Nasal cavity respiratory epithelium epithelial cell of viscerocranial mucosa (primary cell): ENCODE measurements around the gene TRPV4. TPM values are rescaled to one million over a fixed set of nuclear protein-coding genes. Genes with fewer than 3 reads are reported as not detected.

Experiments
- total RNA-seq: library from RNA; depleted of rRNA; stranded (reverse); fragments of >200 nt; gene quantifications from 2 replicates; pipeline ENCODE4 v1.2.3, GENCODE V29; 2014

The TRPV4 gene
- 0.68 and 3.6 TPM in 2 replicates for total RNA-seq

DNA sequence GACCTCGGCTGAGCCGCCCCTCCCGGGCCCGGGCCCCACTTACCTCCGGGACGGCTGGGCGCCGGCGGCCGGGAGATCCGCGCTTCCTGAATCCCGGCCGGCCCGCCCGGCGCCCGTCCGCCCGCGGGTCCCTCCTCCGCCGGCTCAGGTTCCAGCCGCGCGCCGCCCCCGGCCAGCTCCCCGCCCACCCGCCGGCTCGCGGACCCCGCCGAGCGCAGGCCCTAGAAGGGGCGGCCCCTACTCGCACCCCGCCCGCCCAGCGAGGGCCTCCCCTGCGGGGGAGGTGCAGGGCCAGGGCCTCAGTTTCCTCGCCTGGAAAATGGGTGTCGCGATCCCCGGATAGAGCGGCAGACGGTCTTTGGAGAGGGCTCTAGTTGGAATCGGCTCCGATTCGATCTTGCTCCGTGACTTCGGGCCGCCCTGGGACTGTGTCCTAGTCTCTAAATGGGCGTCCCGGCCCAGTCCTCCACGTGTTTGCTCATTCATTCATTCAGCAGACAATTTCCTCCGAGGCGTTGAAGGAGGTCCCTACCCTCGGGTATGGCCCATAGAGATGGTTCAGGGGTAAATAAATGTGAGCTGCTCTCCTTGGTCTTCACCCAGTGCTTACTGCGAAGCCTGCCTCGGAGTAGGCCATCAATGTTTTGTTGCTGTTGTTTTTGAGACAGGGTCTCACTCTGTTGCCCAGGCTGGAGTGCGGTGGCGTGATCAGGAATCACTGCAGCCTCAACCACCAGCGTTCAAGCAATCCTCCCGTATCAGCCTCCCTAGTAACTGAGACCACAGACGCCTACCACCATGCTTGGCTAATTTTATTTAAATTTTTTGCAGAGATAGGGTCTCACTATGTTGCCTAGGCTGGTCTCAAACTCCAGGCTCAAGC is at the start of gene TRPV4:
TRPV4 (minus strand) TSS at position 92 of the 883 bp plus-strand sequence. CDS start 18,602 bp downstream, outside the sequence.

DNA sequence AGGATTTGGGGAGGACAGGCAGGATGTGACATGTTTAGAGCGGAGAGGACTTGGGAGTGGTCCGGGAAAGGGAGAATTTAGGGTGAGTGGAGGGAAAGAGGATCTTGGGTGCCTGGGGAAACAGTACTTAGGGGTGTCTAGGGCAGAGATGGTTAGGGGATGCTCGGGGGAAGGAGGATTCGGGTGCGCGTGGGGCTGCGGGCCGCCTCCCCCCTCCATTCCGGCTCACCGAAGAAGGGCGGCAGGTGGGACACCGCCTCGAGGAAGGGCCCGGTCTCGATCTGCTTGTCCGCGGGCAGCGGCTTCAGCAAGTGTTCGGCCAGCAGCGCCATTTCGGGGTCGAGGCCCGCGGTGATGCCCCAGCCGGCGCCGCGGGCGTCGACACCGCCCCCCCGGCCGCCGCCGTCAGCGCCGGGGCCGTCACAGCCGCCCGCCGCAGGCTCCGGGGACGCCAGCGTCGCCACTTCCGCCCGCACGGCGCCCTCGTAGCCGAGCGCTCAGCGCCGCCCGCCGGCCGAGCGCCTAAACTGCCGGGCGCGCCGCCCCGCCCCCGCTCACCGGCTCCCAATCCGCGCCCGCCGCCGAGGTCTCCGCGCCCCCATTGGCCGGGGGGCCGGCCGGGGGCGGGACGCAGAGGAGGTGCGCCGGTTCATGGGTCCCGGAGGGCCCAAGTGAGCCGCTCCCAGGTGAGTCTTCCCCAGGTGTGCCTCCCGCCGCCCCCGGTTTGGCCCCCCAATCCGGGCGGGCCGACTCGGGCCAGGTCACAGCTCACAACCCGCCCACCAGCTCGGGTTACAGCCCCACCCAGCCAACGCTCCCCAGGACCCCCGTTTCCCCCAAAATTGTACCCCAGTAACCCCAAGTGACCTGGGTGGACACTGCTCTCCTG is 47.1 kb upstream of the TRPV4 start, which contains the start of gene GLTP:
GLTP (minus strand) TSS at position 499 of the 889 bp plus-strand sequence; CDS start at position 332, 167 bp downstream.

Other genes starting within 250 kb of the TRPV4 start
- gene FAM222A, start 119.6 kb downstream of the TRPV4 start, total RNA-seq: 0.21 and 0.34 TPM in 2 replicates
- gene GLTP, start 47.1 kb upstream of the TRPV4 start, total RNA-seq: 95.5 and 174 TPM in 2 replicates
- 10.9 and 17.7 TPM in 2 replicates for gene TCHP, start 66.9 kb upstream of the TRPV4 start, total RNA-seq
- 21.9 and 37.4 TPM in 2 replicates for gene GIT2, start 163.0 kb upstream of the TRPV4 start, total RNA-seq
- gene ANKRD13A, start 166.0 kb upstream of the TRPV4 start, total RNA-seq: 37.8 and 45.8 TPM in 2 replicates
- 21.9 and 28.8 TPM in 2 replicates for gene C12orf76, start 215.1 kb upstream of the TRPV4 start, total RNA-seq